NCI-H1105 (cell line): ENCODE results near the gene ZBTB4.

Source experiments
- DNase-seq: peaks from one replicate; lab custom pipeline; 2025; lab: John Stamatoyannopoulos, UW

The ZBTB4 gene

DNA sequence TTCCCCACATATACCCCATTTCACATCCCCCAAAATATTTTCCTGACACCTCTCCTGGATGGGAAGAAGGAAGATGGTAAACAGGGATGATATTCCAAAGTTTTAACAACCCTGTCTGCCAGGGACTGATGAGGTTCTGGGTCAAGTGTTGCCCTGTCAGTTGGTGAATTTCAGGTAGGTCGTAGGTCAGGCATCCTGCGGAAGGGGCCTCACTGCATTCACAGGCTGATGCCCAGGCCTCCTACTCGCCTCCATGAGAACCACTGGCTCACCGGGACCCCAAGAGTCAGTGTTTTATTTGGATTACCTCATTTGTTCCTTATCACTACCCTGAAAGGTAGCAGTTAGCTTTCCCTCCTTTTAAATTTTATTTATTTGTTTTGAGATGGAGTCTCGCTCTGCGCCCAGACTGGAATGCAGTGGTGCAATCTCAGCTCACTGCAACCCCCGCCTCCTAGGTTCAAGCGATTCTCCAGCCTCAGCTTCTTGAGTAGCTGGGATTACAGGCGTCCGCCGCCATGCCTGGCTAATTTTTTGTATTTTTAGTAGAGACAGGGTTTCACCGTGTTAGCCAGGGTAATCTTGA lies 10.5 kb downstream of the ZBTB4 start:
- DNase-seq: no peak

DNA sequence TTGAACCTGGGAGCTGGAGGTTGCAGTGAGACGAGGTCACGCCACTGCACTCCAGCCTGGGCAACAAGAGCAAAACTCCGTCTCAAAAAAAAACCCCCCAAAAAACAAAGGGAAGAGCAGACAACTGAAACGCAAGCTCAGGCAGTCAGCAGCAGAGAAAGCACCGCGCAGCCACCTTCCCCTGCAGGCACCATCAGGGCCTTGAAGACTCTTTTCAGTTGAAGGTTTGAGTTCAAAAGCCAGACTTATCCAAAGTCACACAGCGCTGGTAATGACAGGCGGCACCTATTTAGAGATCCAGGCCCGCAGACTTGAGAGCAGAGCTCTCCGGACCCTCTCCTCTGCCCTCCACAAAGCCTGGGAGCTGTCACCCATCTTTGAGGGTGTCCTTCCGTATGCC lies 11.1 kb downstream of the ZBTB4 start:
- no peak for DNase-seq

DNA sequence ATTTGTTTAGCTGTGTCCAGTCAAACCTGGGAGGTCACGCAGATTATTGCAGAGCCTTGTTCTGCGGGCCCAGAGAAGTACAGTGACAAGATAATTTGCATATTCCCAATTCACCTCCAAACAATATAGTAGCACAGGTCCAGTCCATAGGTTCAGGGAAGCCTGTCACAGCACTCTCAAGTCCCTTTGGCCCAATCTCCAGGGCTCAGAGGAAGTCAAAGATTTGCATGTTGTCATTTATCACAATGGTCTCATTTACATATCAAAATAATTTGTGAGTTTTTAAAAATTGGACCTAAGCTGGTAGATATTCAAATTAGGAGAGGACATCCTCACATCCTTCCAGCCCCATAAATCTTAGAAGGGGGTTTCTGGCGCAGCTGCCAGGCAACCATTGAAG lies 11.9 kb downstream of the ZBTB4 start:
- no peak for DNase-seq

- no peak for DNase-seq
These were observed 12.6 kb downstream of the ZBTB4 start for GRCh38 chr17:7466639-7467341.

GRCh38 chr17:7466318-7466638 lies 13.2 kb downstream of the ZBTB4 start:
- DNase-seq: no peak

DNA sequence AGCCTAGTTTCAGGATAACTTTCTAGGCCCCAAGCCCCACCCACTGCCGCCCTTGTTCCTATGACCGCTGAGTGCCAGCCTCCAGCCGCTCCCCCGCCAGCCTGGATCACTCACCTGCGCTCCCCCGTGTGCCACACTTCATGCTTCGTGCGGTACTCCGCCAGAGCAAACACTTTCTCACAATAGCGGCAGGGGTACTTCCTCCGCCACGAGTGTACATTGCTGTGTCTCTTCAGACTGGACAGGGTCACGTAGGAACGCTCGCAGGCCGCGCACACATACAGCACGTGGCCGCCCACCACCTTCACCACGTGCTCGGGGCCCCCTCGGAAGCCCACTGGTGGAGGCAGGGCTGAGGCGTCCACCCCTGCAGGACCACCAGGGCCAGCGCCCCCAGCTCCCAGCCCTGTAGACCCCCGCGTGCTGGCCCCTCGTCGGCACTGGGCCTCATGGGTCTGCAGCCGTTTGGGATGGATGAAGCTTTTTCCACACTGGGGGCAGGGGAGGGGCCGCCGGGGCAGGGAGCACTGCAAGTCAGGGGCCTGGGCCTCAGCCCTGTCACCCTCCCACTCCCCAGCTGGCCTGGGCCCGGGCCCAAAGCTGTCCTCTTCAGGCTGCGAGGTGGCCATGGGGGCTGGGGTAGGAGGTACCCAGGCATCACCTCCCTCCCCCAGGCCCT lies 13.7 kb downstream of the ZBTB4 start:
- DNase-seq: no peak

DNA sequence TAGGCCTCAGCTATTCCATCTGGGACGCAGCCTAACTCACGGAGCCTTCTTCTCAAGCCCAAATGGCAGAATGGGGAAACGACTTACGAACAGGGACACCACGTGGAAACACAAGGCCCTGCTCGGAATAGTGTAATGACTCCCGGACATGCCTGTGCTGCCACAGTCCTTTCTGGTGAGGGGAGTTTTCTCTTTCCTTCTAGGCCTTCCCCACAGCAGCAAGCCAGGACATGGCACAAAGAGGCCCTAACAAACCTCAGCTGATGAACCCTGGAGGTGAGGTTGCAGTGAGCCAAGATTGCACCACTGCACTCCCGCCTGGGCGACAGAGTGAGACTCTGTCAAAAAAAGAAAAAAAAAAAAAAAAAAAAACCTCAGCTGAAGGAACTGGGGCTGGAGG lies 15.3 kb downstream of the ZBTB4 start:
- no peak for DNase-seq

- DNase-seq: no peak
These were observed 16.0 kb downstream of the ZBTB4 start for GRCh38 chr17:7463372-7463846.

GRCh38 chr17:7462474-7463371 lies 16.7 kb downstream of the ZBTB4 start:
- no peak for DNase-seq

- DNase-seq: no peak
These were observed 18.4 kb downstream of the ZBTB4 start for GRCh38 chr17:7460850-7461660.

GRCh38 chr17:7459961-7460545 lies 19.4 kb downstream of the ZBTB4 start:
- DNase-seq: no peak

DNA sequence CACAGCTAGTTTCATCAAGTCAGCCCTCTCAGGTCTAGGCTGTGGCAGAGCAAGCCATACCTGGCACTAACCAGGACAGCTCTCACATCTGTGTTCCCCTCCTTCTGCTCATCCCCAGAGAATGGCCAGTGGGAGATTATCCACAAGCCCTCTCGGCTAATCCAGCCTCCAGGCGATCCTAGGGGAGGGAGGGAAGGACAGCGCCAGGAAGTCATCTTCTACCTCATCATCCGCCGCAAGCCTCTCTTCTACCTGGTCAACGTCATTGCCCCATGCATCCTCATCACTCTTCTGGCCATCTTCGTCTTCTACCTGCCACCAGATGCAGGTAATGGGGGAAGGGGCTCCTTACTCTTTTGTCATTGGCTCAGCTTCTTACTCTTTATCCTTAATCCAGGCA lies 31.0 kb downstream of the ZBTB4 start:
- no peak for DNase-seq

GRCh38 chr17:7445619-7445968 lies 33.8 kb downstream of the ZBTB4 start:
- DNase-seq: peak; percentile 37

GRCh38 chr17:7444682-7445618 lies 34.5 kb downstream of the ZBTB4 start, which contains the start of gene CHRNB1:
CHRNB1 (plus strand) TSS chr17:7445061; CDS start chr17:7445128, 67 bp downstream.
- peak; percentile 92 for DNase-seq

GRCh38 chr17:7443499-7444485 lies 35.6 kb downstream of the ZBTB4 start:
- no peak for DNase-seq

GRCh38 chr17:7442142-7442541 lies 37.3 kb downstream of the ZBTB4 start:
- DNase-seq: no peak

DNA sequence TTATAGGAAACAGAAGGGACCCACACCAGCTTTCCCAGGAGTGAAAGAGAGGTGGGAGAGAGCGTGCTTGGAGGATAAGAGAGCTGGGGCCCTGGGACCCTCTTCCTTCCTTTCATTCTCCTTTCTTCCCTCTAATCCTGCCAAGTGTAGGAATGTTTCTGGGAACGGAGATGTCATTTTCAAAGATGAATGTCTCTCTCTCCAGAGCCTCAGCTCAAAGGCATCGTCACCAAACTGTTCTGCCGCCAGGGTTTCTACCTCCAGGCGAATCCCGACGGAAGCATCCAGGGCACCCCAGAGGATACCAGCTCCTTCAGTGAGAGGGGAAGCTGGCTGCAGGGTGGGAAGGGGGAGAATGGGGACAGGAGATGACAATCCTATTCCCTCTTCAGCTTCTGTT lies 38.2 kb downstream of the ZBTB4 start:
- DNase-seq: no peak

DNA sequence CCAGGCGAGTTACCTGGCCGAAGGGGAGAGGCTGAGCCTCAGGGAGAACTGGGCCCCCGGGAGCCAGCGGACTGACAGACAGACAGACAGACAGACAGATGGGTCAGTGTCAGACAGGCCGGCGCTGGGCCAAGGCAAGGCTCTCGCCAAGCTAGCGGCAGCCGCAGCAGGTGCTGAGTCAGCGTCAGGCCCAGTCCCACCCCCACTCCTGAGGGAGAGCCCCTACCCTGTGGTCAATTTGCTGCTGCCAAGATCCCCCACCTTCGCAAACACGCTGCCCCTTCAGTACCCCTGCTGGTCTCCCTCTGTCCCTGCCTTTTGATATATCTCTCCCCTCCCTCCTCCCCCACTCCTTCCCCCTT lies 38.6 kb downstream of the ZBTB4 start:
- no peak for DNase-seq
